Measurements from ENCODE around the gene AKIRIN2. TPM values are rescaled to one million over a fixed set of nuclear protein-coding genes. Genes with fewer than 3 reads are reported as not detected.
A peak's percentile ranks its signal among the peaks of the same experiment; 100 is the strongest.

AKIRIN2 gene
- total and polyA plus RNA-seq, 2 of the 13 experiments (the other 11 are each of a cell fraction or from before 2014, with no cell fraction given), result 15.6 to 23.4 TPM

GRCh38 chr6:87723170-87724078 lies 21.4 kb upstream of the AKIRIN2 start (continued):
- TF ChIP-seq NKX3-1 (CRISPR knock-in tag; IDR thresholded peaks at IDR 0.05), result no peak
- no peak for TF ChIP-seq PRPF4 (IDR thresholded peaks at IDR 0.05; ENCODE audit: low read depth, low read length, poor library complexity, severe bottlenecking)
- no peak for TF ChIP-seq RORA (CRISPR knock-in tag; IDR thresholded peaks at IDR 0.05)
- TF ChIP-seq NFATC3 (CRISPR knock-in tag; IDR thresholded peaks at IDR 0.05), result no peak
- no peak for TF ChIP-seq SUZ12 (IDR thresholded peaks at IDR 0.05; ENCODE audit: low read depth, low read length)
- TF ChIP-seq NFYB (CRISPR knock-in tag; IDR thresholded peaks at IDR 0.05), result no peak
- TF ChIP-seq ZSCAN20 (CRISPR knock-in tag; IDR thresholded peaks at IDR 0.05; ENCODE audit: borderline replicate concordance), result no peak
- no peak for TF ChIP-seq BCLAF1 (IDR thresholded peaks at IDR 0.05)
- TF ChIP-seq TAF15 (IDR thresholded peaks at IDR 0.05; ENCODE audit: low read depth, low read length, poor library complexity, severe bottlenecking), result no peak
- no peak for TF ChIP-seq HMGXB3 (CRISPR knock-in tag; IDR thresholded peaks at IDR 0.05; ENCODE audit: borderline replicate concordance)
- no peak for TF ChIP-seq E2F1 (CRISPR knock-in tag; IDR thresholded peaks at IDR 0.05)
- TF ChIP-seq ZIK1 (CRISPR knock-in tag; IDR thresholded peaks at IDR 0.05; ENCODE audit: borderline replicate concordance, low read depth), result no peak
- TF ChIP-seq SALL1 (CRISPR knock-in tag; IDR thresholded peaks at IDR 0.05), result peak; percentile 73
- TF ChIP-seq ZSCAN9 (CRISPR knock-in tag; IDR thresholded peaks at IDR 0.05; ENCODE audit: borderline replicate concordance), result no peak
- no peak for TF ChIP-seq ZNF670 (CRISPR knock-in tag; IDR thresholded peaks at IDR 0.05; ENCODE audit: borderline replicate concordance)
- TF ChIP-seq ZNF274 (CRISPR knock-in tag; IDR thresholded peaks at IDR 0.05), result no peak
- TF ChIP-seq, protein P1, sequence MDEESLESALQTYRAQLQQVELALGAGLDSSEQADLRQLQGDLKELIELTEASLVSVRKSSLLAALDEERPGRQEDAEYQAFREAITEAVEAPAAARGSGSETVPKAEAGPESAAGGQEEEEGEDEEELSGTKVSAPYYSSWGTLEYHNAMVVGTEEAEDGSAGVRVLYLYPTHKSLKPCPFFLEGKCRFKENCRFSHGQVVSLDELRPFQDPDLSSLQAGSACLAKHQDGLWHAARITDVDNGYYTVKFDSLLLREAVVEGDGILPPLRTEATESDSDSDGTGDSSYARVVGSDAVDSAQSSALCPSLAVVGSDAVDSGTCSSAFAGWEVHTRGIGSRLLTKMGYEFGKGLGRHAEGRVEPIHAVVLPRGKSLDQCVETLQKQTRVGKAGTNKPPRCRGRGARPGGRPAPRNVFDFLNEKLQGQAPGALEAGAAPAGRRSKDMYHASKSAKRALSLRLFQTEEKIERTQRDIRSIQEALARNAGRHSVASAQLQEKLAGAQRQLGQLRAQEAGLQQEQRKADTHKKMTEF (CRISPR knock-in tag; IDR thresholded peaks at IDR 0.05), result peak; percentile 70
- no peak for TF ChIP-seq ZZZ3 (CRISPR knock-in tag; IDR thresholded peaks at IDR 0.05; ENCODE audit: borderline replicate concordance)
- no peak for TF ChIP-seq HNRNPUL1 (IDR thresholded peaks at IDR 0.05; ENCODE audit: low read depth, low read length)
- TF ChIP-seq GLI4 (CRISPR knock-in tag; IDR thresholded peaks at IDR 0.05; ENCODE audit: borderline replicate concordance), result no peak
